ENCODE measurements around the gene IGSF9B. TPM values are rescaled to one million over a fixed set of nuclear protein-coding genes. Genes with fewer than 3 reads are reported as not detected.

Gene IGSF9B
- total RNA-seq, 1 donor from 2014 or later: 41.7 TPM

DNA sequence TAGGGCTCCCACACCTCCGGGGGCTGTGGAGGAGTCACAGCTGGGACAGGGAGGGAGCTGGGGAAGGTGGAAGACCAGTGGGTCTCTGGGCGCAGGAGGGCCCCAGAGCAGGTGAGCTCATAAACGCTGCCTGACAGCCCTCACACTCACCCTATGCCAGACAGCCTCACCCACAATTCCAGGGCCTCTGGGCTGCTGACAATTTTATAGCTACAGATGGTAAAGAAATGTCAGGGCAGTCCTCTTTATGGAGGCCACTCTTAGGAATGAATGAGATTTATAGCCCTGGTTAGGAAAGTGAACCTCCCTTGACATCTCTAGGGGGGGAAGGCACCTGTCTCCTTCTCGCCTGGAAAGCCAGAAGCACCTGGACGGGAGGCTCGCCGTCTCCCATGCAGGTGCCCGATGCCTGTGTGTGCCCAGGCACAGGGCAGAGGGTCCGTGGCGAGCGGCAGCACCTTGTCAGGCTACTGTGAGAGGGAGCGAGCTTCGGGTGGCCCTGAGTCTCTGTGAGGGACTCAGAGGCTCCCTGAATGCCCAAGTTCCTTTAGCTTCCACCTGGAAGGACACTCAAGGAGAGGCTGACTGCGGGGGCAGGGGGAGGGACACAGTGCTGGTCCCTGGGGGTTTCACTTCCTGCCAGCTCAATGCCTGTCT, 39.9 kb downstream of the IGSF9B start:
- DNase-seq (ENCODE audit: missing footprints) (no peak), ATAC-seq (no peak)
- intact Hi-C loops (cut with DNase I): no loop called here

- DNase-seq (ENCODE audit: missing footprints) (no peak), ATAC-seq (no peak)
- intact Hi-C loops (cut with DNase I): no loop called here
Observed at GRCh38 chr11:133913761-133914160, 43.0 kb downstream of the IGSF9B start.

DNA sequence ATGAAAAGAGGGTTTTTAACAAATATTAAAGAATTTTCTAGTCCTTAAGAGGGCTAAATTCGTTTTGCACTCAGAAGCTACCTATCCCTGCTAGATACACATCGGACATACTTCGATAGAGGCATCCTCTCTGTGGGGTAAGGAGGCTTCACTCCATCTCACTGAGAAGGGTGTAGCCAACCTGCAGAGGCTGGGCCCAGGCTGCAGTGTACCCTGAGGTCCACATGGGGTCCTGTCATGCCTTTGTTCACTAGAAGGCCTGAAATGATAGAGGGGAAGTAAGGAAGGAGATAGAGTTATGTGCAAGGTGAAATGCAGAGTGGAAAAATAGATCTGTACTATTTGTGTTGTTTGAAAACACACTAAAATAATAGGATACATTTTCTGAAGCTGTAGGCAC, 45.6 kb downstream of the IGSF9B start:
- DNase-seq (ENCODE audit: missing footprints) (no peak), ATAC-seq (no peak)
- intact Hi-C loops (cut with DNase I): no loop called here

DNA sequence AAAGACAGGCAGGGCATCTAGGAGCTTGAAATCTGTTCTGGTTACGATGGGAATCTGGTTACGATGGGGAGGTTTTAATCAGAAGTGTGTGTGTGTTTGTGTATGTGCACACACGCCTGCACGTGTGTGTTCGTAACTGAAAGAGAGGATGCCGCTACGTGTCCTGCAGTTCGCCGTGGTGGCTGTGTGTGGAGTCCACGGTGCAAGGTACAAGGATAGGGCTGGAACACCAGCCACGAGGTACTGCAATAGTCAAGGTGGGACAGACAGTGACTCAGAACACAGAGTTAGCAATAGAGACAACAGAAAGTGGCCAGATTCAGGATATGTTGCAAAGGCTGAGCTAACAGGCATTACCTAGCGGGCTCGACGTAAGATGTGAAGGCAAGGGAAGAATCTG, 46.7 kb downstream of the IGSF9B start:
- DNase-seq (ENCODE audit: missing footprints): no peak

DNA sequence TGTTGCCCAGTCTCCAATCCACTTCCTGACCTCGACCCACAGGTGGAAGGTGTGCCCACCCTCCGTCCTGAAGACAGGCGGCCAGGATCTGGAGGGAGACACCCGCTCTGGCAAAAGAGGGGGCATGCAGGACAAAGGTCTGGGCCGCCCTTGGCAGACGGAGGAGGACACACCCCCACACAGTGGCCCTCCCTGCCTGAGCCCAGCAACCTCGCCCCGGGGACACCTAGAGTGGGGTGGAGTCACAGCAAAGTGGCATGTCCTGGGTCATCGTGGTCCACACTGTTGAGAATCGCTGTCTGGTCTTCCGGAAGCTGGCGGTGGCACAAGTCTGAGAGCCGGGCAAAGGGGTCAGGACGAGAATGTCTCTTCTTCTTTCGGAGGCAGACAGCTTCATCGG, 47.9 kb downstream of the IGSF9B start:
- no peak for DNase-seq (ENCODE audit: missing footprints)
- intact Hi-C loops (cut with DNase I): no loop called here
- ATAC-seq: no peak

More for the DNA sequence above, 46.7 kb downstream of the IGSF9B start:
- intact Hi-C loops (cut with DNase I): no loop called here
- ATAC-seq: no peak

GRCh38 chr11:133907841-133908241, 48.9 kb downstream of the IGSF9B start:
- ATAC-seq (no peak), DNase-seq (ENCODE audit: missing footprints) (no peak)
- intact Hi-C loops (cut with DNase I): no loop called here

GRCh38 chr11:133907216-133907615, 49.6 kb downstream of the IGSF9B start:
- ATAC-seq (no peak), DNase-seq (ENCODE audit: missing footprints) (no peak)
- intact Hi-C loops (cut with DNase I): no loop called here

GRCh38 chr11:133906746-133907145, 50.0 kb downstream of the IGSF9B start:
- no peak for DNase-seq (ENCODE audit: missing footprints)
- intact Hi-C loops (cut with DNase I): no loop called here
- no peak for ATAC-seq

DNA sequence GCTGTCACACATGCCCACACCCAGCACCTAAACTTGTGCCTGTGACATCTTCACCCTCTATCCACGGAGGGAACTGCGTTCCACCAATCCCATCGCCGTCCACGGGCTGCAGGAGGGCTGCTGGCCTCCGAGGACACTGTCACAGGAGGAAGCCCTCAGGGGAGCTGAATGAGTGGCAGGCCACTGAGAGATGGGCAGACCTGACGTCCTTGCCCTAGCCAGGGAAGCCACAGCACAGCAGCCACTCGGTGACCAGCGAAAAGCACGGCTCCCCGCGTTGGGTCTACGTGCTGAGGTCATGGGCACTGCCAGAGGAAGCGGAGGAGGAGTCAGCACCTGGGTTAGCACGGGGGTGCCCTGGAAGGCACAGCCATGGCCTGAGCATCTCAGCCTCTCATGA, 50.5 kb downstream of the IGSF9B start:
- intact Hi-C loops (cut with DNase I): no loop called here
- ATAC-seq (no peak), DNase-seq (ENCODE audit: missing footprints) (no peak)

- intact Hi-C loops (cut with DNase I): no loop called here
- ATAC-seq (no peak), DNase-seq (ENCODE audit: missing footprints) (no peak)
Observed at GRCh38 chr11:133905677-133906156, 51.1 kb downstream of the IGSF9B start.

DNA sequence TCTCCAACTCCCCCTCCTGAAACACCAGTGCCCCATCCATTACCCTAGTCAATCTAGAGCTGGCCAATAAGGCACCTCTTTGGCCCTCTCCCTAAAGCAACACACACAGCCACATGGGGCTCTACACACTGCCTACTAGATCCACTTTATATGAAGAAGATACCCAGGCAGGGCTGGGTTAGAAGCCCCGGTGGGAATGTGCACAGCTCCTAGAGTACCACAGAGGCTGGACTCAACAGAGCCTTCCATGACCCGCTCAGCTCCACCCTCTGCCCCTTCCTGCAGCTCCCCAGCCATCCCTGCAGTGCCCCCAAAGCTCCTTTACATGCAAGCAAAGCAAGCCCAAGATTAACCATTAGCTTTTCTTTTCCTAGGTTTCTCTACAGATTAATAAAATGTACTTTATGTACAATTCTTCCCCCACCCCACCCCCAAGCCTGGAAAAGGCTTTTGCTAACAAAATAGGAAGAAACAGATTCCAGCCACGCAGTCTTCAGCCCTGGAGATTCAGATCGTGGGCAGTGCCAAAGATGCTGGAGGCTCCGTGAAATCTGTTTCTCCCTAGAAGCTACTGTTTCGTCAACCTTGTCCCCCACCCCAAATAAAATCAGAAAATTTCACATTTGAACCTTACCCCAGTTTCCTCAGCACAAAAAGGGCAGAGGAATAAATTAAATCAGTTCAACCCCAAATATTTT, 51.8 kb downstream of the IGSF9B start:
- intact Hi-C loops (cut with DNase I): no loop called here
- ATAC-seq: no peak

DNA sequence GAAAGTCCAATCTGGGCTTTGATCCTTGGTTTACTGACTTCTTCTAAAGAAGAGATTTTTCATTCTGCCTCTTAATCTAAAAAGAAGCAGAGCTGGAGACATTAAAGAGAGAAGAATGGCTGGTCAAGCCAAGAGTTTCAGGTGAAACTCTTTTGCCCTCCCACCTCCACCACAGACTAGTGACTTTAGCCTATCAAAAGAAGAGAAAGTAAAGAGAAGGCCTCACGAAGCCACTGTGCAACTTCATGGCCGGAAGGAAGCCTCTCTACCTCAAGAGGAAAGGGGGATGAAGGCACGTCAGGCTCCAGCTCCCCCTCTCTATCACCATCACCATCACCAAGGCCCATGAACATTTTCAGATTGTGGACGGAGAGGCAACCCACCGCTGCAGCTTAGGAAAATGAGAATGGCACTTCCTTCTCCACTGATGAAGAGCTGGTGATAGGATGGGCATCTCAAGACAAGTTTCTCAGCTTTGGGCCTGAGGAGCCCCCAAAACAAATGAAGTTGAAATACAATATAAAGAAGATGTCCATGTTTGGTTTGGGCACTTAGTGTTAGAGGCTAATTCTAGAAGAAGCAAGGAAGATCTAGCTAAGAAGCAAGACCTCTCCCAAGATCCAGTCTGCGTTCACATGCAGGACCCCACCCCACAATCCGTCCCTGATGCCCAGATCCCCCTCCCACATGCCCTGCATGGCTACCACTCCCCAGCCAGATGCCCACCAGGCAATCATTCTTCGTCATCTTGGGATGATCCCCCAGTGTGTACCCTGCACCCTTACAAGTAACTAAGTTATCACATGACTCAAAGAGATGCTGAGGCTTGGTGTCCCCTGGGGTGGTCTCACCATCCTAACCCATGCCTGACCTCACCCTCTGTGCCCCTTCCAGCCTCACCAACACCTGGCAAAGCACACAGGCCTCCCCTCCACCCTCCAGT, 52.6 kb downstream of the IGSF9B start:
- ATAC-seq (no peak), DNase-seq (ENCODE audit: missing footprints) (no peak)
- intact Hi-C loops (cut with DNase I): no loop called here

More for the DNA sequence above, 51.8 kb downstream of the IGSF9B start:
- no peak for DNase-seq (ENCODE audit: missing footprints)

GRCh38 chr11:133903056-133903455, 53.7 kb downstream of the IGSF9B start:
- DNase-seq (ENCODE audit: missing footprints) (no peak), ATAC-seq (no peak)
- intact Hi-C loops (cut with DNase I): no loop called here

DNA sequence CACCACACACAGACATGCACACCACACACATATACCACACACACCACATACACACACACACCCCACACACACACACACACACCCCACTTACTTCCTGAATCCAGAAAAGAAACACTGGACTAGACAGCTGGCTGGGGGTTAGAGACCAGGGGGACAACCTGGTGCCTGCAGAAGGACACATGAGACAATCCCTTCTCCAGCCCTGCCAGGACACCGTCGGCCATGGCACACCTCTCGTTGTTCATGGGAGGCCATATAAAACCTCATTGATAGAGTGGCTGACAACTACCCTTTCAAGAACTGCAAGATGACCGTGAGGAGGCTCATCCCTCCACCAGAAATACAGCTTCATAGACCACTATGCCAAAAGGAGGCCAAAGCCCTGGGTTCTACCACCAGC, 54.3 kb downstream of the IGSF9B start:
- intact Hi-C loops (cut with DNase I): no loop called here
- DNase-seq (ENCODE audit: missing footprints): no peak
- no peak for ATAC-seq

DNA sequence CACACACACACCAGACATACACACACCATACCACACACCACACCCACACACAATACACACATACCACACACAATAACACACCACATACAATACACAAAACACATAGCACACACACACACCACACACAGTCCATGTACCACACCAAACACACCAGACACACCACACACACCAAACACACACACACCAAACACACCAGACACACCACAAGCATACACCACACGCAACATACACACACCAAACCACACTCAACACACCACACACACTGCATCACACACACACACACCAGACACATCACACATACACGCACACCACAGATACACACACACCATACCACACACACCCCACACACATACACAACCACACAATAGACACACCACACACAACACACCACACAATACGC, 54.8 kb downstream of the IGSF9B start:
- DNase-seq (ENCODE audit: missing footprints) (no peak), ATAC-seq (no peak)
- intact Hi-C loops (cut with DNase I): no loop called here

DNA sequence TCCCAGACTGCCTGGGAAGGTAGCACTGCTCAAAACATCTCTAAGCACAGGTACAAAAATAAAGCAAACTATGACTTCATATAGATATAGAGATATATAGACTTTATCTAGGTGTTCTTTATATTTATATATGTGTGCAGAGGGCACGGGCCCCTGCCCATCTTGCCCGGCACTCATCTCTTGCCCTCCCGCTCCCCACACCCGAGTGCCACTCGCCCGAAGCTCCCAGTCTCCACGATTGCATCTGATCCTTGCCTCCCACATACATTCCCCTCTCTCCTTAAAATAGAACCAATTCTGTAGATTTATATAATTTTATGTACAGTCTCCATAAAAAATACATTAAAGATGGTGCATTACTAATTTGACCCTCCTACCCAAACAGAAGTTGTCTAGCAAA, 55.5 kb downstream of the IGSF9B start:
- intact Hi-C loops (cut with DNase I): no loop called here
- DNase-seq (ENCODE audit: missing footprints): no peak
- no peak for ATAC-seq

DNA sequence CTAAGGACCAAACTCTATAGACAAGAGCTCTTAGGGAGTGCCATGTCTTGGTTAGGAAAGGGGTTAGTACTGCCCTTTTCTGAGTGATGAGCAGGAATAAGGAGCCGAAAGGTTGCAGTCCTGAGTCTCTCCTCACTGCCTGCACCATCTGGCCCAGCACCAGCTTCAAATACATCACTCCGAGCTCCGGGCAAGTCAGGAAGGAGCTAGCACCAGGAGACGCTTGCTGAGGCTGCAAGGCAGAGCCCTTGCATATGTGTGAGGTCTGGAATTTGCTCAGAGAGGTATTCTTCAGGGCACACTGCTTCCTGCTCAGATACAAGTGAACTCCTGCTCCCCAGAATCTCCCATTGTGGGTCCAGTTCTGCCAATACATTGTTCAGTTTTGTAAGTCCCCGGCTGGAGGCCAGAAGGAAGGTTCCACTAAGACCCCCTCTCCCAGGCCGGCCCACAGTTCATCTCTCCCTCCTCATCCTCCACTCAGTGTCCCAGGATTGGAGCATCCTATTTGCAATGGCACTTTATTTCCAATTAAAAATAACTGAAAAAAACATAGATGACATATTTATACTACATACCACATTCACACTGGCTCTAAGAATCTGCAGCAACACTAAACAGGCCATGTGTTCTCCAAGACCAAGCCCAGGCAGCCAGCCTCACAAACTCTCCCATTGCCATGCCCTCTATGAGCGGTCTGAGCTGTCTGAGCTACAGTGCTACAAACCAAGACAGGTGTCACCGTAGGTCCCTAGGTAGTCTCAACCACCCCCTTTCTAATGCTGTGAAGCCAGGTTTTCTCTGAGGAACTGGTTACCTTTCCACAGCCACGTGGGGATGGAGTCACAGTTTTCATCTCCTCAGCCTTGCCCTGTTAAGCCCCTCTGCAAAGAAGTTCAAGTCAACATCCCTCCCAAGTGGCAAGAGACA, 56.3 kb downstream of the IGSF9B start:
- intact Hi-C loops (cut with DNase I): no loop called here
- ATAC-seq (no peak), DNase-seq (ENCODE audit: missing footprints) (no peak)

GRCh38 chr11:133898770-133899115, 58.0 kb downstream of the IGSF9B start:
- intact Hi-C loops (cut with DNase I): no loop called here
- no peak for ATAC-seq
- DNase-seq (ENCODE audit: missing footprints): no peak

Measured in Right ventricle myocardium inferior (tissue), 1 donor.